Measurements from ENCODE around the gene SORCS3. TPM values are rescaled to one million over a fixed set of nuclear protein-coding genes. Genes with fewer than 3 reads are reported as not detected.

SORCS3 gene
- under 0.01 and 0.22 TPM in 2 replicates for total RNA-seq (2012; rRNA removed)

- Histone ChIP-seq H3K9me3 (replicated peaks; ENCODE audit: low read length) (no peaks in the 10 kb centered on the region), H3K4me2 (ENCODE audit: low read length) (peak within 1 kb of the TSS; percentile 70), H3K4me3 (ENCODE audit: low read length) (peak within 1 kb of the TSS; percentile 47), H3K9ac (ENCODE audit: low read depth, low read length) (no peak within 1 kb of the TSS), H3K36me3 (ENCODE audit: insufficient read depth, low read length) (no peaks in the 10 kb centered on the region), H3K27me3 (ENCODE audit: control insufficient read depth, insufficient read depth, low read length) (peaks cover 86% of the 10 kb centered on the region), H3K4me1 (ENCODE audit: control insufficient read depth, insufficient read depth, low read length) (peaks cover 9% of the 10 kb centered on the region)
Observed at GRCh38 chr10:104641187-104641936, at the start of gene SORCS3. SORCS3 (plus strand) TSS chr10:104641290.

GRCh38 chr10:104591441-104591840 is 49.6 kb upstream of the SORCS3 start:
- peaks cover 13% of the 10 kb centered on the region for H3K4me1 ChIP-seq (ENCODE audit: control insufficient read depth, insufficient read depth, low read length)
- no peak overlapping the region for H3K9ac ChIP-seq (ENCODE audit: low read depth, low read length)
- no peak overlapping the region for H3K4me2 ChIP-seq (ENCODE audit: low read length)
- no peaks in the 10 kb centered on the region for H3K9me3 ChIP-seq (replicated peaks; ENCODE audit: low read length)
- peaks cover 3% of the 10 kb centered on the region for H3K27me3 ChIP-seq (ENCODE audit: control insufficient read depth, insufficient read depth, low read length)
- no peak overlapping the region for H3K4me3 ChIP-seq (ENCODE audit: low read length)
- no peaks in the 10 kb centered on the region for H3K36me3 ChIP-seq (ENCODE audit: insufficient read depth, low read length)

- Histone ChIP-seq H3K9ac (ENCODE audit: low read depth, low read length) (no peak overlapping the region), H3K36me3 (ENCODE audit: insufficient read depth, low read length) (no peaks in the 10 kb centered on the region), H3K9me3 (replicated peaks; ENCODE audit: low read length) (no peaks in the 10 kb centered on the region), H3K4me3 (ENCODE audit: low read length) (no peak overlapping the region), H3K4me2 (ENCODE audit: low read length) (no peak overlapping the region), H3K27me3 (ENCODE audit: control insufficient read depth, insufficient read depth, low read length) (no peaks in the 10 kb centered on the region), H3K4me1 (ENCODE audit: control insufficient read depth, insufficient read depth, low read length) (no peaks in the 10 kb centered on the region)
Observed at GRCh38 chr10:104601166-104601565, 39.9 kb upstream of the SORCS3 start.

GRCh38 chr10:104608091-104608828 is 32.8 kb upstream of the SORCS3 start:
- H3K4me3 ChIP-seq (ENCODE audit: low read length), result no peak overlapping the region
- no peaks in the 10 kb centered on the region for H3K9me3 ChIP-seq (replicated peaks; ENCODE audit: low read length)
- H3K27me3 ChIP-seq (ENCODE audit: control insufficient read depth, insufficient read depth, low read length), result no peaks in the 10 kb centered on the region
- no peaks in the 10 kb centered on the region for H3K4me1 ChIP-seq (ENCODE audit: control insufficient read depth, insufficient read depth, low read length)
- no peak overlapping the region for H3K9ac ChIP-seq (ENCODE audit: low read depth, low read length)
- no peaks in the 10 kb centered on the region for H3K36me3 ChIP-seq (ENCODE audit: insufficient read depth, low read length)
- no peak overlapping the region for H3K4me2 ChIP-seq (ENCODE audit: low read length)

DNA sequence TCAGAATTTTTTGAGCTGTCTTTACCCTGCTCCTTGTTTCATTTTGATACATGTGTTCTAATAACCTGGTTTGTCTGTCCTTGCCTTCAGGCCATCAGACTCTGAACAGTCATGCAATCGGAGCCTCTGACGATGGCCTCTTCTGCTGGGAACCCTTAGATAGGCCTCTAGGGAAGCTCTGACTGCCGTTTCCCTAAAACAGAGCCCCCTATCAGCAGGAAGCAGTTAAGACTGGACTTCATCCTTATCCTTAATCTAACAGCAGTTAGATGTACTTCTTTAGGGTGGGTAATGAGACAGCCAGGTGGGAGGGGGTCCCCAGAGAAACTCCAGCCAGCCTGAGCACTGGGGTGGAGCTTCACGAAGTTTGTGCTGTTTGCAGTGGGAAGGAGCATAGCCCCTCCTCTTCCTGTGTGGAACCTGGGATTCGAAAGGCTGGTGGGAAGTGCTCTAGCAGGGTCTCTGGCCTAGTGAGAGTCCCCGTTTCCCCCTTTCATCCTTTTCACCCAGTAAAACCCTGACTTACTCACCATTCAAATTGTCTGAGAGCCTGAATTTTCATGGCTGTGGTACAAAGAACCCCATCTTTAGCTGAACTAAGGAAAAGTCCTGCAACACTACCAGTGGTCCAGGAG is 28.4 kb upstream of the SORCS3 start:
- no peaks in the 10 kb centered on the region for H3K36me3 ChIP-seq (ENCODE audit: insufficient read depth, low read length)
- H3K9me3 ChIP-seq (replicated peaks; ENCODE audit: low read length), result no peaks in the 10 kb centered on the region
- H3K4me2 ChIP-seq (ENCODE audit: low read length), result no peak overlapping the region
- peaks cover 5% of the 10 kb centered on the region for H3K27me3 ChIP-seq (ENCODE audit: control insufficient read depth, insufficient read depth, low read length)
- H3K4me1 ChIP-seq (ENCODE audit: control insufficient read depth, insufficient read depth, low read length), result no peaks in the 10 kb centered on the region
- no peak overlapping the region for H3K4me3 ChIP-seq (ENCODE audit: low read length)
- H3K9ac ChIP-seq (ENCODE audit: low read depth, low read length), result no peak overlapping the region

- no peaks in the 10 kb centered on the region for H3K36me3 ChIP-seq (ENCODE audit: insufficient read depth, low read length)
- peaks cover 5% of the 10 kb centered on the region for H3K27me3 ChIP-seq (ENCODE audit: control insufficient read depth, insufficient read depth, low read length)
- no peak overlapping the region for H3K9ac ChIP-seq (ENCODE audit: low read depth, low read length)
- H3K4me2 ChIP-seq (ENCODE audit: low read length), result no peak overlapping the region
- H3K4me3 ChIP-seq (ENCODE audit: low read length), result no peak overlapping the region
- no peaks in the 10 kb centered on the region for H3K9me3 ChIP-seq (replicated peaks; ENCODE audit: low read length)
- H3K4me1 ChIP-seq (ENCODE audit: control insufficient read depth, insufficient read depth, low read length), result no peaks in the 10 kb centered on the region
Observed at GRCh38 chr10:104613406-104613805, 27.7 kb upstream of the SORCS3 start.

DNA sequence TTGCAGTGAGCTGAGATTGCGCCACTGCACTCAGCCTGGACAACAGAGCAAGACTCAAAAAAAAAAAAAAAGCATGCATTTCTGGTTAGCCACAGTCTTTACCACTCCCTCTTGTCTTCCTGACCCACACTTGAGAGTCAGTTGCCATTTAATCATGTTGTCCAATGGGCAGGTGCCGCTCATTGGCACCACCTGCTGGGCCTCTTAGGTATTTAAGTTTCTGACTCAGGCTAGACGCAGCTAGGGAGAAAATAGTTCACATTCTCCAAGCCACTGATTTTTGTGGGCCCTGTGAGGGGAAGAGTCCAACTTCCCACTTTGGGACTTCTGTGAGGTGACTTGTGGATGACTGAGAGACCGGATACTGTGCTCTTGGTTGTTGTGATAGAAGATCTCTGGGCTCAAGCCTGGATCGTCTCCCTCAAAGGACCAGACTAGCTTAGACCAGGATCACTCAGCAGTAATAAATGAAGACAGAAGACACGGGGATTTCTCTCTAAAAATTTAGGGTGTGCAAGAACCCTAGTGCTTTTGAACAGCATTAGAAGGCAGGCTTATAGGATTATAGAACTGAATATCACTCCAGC is 26.8 kb upstream of the SORCS3 start:
- no peak overlapping the region for H3K9ac ChIP-seq (ENCODE audit: low read depth, low read length)
- H3K36me3 ChIP-seq (ENCODE audit: insufficient read depth, low read length), result no peaks in the 10 kb centered on the region
- H3K27me3 ChIP-seq (ENCODE audit: control insufficient read depth, insufficient read depth, low read length), result peaks cover 10% of the 10 kb centered on the region
- H3K4me2 ChIP-seq (ENCODE audit: low read length), result no peak overlapping the region
- H3K9me3 ChIP-seq (replicated peaks; ENCODE audit: low read length), result no peaks in the 10 kb centered on the region
- no peak overlapping the region for H3K4me3 ChIP-seq (ENCODE audit: low read length)
- H3K4me1 ChIP-seq (ENCODE audit: control insufficient read depth, insufficient read depth, low read length), result no peaks in the 10 kb centered on the region

DNA sequence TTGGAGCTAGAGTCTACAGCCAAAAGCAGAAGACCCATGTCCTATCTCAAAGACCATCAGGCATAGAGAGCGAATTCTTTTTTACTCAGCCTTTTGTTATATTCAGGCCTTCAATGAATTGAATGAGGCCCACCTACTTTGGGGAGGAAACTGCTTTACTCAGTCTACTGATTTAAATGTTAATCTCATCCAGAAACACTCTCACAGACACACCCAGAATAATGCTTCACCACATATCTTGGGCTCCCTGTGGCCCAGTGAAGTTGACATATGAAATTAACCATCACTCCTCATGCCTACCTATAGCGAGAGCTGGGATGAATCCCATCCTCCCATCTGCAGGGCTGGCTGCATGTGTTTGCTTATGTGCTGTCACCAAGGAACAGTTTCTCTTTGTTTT is 26.0 kb upstream of the SORCS3 start:
- Histone ChIP-seq H3K9me3 (replicated peaks; ENCODE audit: low read length) (no peaks in the 10 kb centered on the region), H3K4me3 (ENCODE audit: low read length) (no peak overlapping the region), H3K9ac (ENCODE audit: low read depth, low read length) (no peak overlapping the region), H3K4me1 (ENCODE audit: control insufficient read depth, insufficient read depth, low read length) (no peaks in the 10 kb centered on the region), H3K27me3 (ENCODE audit: control insufficient read depth, insufficient read depth, low read length) (peaks cover 18% of the 10 kb centered on the region), H3K4me2 (ENCODE audit: low read length) (no peak overlapping the region), H3K36me3 (ENCODE audit: insufficient read depth, low read length) (no peaks in the 10 kb centered on the region)

DNA sequence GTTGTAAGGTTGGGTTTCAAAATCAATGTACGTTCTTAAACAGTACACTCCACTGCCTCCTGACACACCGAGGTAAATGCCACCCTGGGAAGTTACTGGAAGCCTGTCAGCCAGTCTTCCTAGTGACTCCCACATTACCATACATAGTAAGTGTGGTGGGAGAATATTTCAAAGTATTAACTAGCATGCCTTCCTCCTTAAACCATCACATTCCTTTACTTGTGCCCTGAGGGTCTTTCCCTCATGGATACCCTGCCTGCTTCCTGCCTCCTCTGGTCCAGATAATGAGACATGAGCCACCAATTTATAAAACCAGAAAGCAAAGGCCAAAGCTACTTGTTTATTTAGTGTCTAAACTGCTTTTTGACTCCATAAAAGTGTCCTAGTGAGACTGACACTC is 23.3 kb upstream of the SORCS3 start:
- no peak overlapping the region for H3K4me2 ChIP-seq (ENCODE audit: low read length)
- no peaks in the 10 kb centered on the region for H3K9me3 ChIP-seq (replicated peaks; ENCODE audit: low read length)
- H3K36me3 ChIP-seq (ENCODE audit: insufficient read depth, low read length), result no peaks in the 10 kb centered on the region
- no peaks in the 10 kb centered on the region for H3K4me1 ChIP-seq (ENCODE audit: control insufficient read depth, insufficient read depth, low read length)
- peaks cover 18% of the 10 kb centered on the region for H3K27me3 ChIP-seq (ENCODE audit: control insufficient read depth, insufficient read depth, low read length)
- no peak overlapping the region for H3K9ac ChIP-seq (ENCODE audit: low read depth, low read length)
- no peak overlapping the region for H3K4me3 ChIP-seq (ENCODE audit: low read length)

GRCh38 chr10:104622175-104622574 is 18.9 kb upstream of the SORCS3 start:
- no peaks in the 10 kb centered on the region for H3K36me3 ChIP-seq (ENCODE audit: insufficient read depth, low read length)
- H3K27me3 ChIP-seq (ENCODE audit: control insufficient read depth, insufficient read depth, low read length), result peaks cover 16% of the 10 kb centered on the region
- H3K4me2 ChIP-seq (ENCODE audit: low read length), result no peak overlapping the region

GRCh38 chr10:104622598-104623209 is 18.4 kb upstream of the SORCS3 start:
- no peaks in the 10 kb centered on the region for H3K36me3 ChIP-seq (ENCODE audit: insufficient read depth, low read length)
- H3K4me2 ChIP-seq (ENCODE audit: low read length), result no peak overlapping the region
- no peaks in the 10 kb centered on the region for H3K9me3 ChIP-seq (replicated peaks; ENCODE audit: low read length)
- H3K4me1 ChIP-seq (ENCODE audit: control insufficient read depth, insufficient read depth, low read length), result no peaks in the 10 kb centered on the region
- H3K27me3 ChIP-seq (ENCODE audit: control insufficient read depth, insufficient read depth, low read length), result peaks cover 16% of the 10 kb centered on the region
- H3K4me3 ChIP-seq (ENCODE audit: low read length), result no peak overlapping the region
- H3K9ac ChIP-seq (ENCODE audit: low read depth, low read length), result no peak overlapping the region

More at GRCh38 chr10:104622175-104622574, 18.9 kb upstream of the SORCS3 start:
- no peaks in the 10 kb centered on the region for H3K4me1 ChIP-seq (ENCODE audit: control insufficient read depth, insufficient read depth, low read length)
- H3K9ac ChIP-seq (ENCODE audit: low read depth, low read length), result no peak overlapping the region
- no peak overlapping the region for H3K4me3 ChIP-seq (ENCODE audit: low read length)
- no peaks in the 10 kb centered on the region for H3K9me3 ChIP-seq (replicated peaks; ENCODE audit: low read length)

Measured in skeletal muscle satellite cell (primary cell).